GM12874 (cell line): ENCODE data around the gene PPP1R13B.

ENCODE experiments used
- TF ChIP-seq, protein P1 (sequence below): IDR thresholded peaks from 2 replicates; pipeline ENCODE4 v1.5.1; 2011; ENCODE audit warnings: low read depth, mild to moderate bottlenecking, control low read depth, low read length, moderate library complexity; ENCODE audit not compliant: insufficient read depth

The PPP1R13B gene

DNA sequence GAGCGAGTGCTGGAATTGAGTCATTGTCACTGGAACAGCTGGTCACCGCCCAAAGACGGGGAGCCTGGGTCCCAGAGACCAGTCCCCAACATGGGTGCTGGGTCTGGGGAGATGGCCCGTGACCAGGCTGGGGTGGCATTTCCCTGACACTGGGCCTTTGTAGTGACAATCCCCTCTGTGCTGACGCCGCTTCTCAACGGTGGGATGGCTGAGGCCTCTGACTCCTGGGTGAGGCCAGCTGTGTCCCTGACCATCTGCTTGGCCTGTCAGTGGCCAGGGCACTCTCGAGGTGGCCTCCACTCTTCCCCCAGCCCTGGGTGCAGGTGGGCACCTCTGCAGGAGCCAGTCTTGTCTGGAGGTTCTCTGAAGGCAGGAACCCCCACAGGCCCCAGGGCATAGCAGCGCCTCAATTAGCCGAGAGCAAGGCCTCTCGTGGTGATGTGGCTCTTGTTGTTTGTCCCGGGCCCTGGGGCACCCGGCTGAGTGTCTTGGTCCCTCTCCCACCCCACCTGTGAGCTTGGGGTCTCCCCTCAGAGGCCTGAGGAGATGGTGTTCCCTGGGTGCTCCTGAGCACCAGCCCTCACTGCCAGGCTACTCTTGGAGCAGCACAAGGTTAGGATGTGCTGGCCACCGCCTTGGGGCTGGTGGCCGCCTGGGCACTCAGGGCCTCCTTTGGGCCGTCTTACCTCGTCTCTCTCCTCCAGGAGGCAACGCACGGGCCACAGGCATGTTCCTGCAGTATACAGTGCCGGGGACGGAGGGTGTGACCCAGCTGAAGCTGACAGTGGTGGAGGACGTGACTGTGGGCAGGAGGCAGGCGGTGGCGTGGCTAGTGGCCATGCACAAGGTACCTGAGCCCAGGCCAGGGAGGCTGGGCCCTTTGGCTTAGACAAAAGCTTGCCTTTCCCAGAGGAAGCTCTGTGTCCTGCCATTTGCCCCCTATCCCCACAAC lies 115.2 kb downstream of the PPP1R13B start:
- TF ChIP-seq, protein P1, sequence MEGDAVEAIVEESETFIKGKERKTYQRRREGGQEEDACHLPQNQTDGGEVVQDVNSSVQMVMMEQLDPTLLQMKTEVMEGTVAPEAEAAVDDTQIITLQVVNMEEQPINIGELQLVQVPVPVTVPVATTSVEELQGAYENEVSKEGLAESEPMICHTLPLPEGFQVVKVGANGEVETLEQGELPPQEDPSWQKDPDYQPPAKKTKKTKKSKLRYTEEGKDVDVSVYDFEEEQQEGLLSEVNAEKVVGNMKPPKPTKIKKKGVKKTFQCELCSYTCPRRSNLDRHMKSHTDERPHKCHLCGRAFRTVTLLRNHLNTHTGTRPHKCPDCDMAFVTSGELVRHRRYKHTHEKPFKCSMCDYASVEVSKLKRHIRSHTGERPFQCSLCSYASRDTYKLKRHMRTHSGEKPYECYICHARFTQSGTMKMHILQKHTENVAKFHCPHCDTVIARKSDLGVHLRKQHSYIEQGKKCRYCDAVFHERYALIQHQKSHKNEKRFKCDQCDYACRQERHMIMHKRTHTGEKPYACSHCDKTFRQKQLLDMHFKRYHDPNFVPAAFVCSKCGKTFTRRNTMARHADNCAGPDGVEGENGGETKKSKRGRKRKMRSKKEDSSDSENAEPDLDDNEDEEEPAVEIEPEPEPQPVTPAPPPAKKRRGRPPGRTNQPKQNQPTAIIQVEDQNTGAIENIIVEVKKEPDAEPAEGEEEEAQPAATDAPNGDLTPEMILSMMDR = no peak

DNA sequence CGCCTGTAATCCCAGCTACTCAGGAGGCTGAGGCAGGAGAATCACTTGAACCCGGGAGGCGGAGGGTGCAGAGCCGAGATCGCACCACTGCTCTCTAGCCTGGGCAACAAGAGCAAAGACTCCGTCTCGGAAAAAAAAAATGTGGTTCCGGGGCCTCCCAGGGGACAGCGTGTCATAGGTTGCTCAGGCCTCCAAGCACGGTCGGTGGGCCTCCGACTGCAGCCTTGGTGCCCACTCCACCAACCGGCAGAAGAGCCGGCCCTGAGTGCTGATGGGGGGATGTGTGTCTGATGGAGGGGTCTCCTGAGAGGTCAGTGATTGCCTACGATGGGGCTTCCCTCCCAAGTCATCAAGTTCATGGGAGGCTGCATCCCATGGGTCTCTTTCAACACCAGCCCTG lies 115.9 kb downstream of the PPP1R13B start:
- TF ChIP-seq, protein P1 = no peak

DNA sequence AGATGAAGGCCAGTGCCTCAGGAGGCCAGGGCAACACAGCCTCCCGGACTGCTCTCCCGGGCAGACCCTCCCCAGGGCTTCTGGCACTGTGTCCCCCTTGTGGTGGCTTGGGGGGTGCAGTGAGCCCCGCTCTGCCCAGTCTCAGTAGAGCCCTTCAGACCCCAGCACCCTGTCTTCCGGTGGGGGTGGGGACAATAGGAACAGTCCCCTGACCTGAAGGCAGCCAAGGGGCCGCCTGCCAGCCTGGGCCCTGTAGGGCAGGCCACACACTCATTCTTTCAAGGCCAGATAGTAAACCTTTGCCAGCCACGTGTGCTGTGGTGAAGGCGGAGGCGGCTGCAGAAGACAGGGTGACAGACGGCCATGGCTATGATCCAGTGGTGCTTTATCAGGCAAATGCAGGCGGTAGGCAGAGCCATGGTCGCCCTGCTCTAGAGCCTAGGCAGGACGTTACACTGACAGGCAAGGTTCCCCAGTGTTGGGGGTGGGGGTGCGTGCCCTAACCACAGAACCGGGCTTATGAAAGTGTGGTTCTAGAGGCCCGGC lies 116.8 kb downstream of the PPP1R13B start:
- TF ChIP-seq, protein P1 = no peak

DNA sequence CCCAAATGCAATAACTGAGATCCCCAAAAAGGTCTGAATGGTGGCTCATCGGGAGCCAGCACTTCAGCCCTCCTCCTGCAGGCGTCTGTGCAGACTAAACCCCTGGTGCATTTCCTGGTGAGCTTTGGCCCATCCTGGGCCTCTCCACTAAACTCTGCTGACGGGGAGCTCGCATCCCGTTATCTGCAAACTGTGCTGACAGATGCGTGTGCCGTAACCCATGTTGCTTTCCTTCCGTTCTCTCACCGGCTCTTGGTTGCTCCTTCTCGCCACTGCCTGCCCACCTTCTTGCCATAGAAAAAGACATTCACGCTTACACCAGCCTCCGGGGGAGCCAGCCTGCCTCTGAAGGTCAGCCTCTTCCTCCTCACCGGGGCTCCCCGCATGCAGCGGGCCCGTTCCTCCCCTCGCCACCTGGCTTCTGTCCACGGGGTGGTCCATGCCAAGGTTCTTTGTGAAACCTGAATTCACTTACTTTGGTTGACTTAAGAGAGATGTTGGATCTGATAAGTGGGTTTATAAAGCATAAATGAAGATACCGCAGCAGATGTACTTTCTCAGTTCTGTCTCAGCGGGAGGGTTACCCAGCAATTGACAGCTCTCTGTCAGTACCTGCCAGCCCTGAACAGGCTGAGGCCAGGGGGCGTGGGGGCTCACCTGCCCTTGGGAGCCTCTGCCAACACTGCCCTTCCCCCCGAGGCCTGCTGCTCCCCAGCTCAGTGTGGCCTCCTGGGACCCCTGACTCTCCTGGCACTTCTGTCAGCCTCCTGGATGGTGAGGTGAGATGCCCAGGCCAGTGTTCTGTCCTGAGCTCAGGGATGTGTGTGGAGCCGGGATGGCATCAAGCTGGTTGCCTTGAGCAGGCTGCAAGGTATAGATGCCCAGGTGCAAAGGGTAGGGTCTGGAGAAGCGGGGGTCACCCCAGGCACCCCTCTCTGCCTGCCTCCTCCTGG lies 117.6 kb downstream of the PPP1R13B start:
- TF ChIP-seq, protein P1 = no peak

DNA sequence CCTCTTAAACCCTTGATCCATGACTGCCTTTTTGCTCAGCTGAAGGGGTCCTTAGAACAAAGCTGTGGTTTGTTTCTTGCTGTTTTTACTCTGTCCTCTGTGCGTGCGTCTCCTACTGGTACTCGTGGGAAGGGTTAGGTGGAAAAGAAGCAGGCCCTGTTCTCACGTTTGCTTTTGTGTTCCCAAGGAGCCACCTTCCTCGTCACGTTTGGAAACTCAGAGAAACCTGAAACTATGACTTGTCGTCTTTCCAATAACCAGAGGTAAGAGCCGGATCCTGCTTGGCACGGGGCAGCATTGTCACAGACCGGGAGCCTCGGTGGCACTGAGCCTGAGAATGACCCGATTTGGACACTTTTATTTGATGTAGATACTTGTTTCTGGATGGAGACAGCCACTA lies 118.7 kb downstream of the PPP1R13B start:
- TF ChIP-seq, protein P1 = no peak

DNA sequence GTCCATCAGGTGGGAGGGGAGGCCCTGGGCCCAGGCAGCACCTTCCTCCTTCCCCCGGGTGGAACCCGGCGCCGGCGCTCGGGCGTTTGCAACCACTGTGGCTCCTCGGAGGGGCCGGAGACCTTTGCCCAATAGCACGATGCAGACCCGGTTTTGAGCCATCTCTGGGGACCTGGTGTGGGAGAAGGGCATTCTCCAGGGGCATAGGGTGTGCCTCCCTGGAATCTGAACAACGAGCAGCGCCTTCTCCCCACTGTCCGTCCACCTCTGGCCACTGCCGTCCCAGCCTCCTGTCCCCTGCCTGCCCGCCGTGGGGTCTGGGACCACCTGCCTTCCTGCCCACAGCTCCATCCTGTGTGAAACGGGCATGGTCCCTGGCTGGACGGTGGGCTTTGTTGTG lies 119.2 kb downstream of the PPP1R13B start:
- TF ChIP-seq, protein P1 = no peak
